Smooth muscle cell (in vitro differentiated cells): ENCODE results near the gene ANXA8. TPM values are rescaled to one million over a fixed set of nuclear protein-coding genes. Genes with fewer than 3 reads are reported as not detected.
"Not testable (repeated sequence)": the region's sequence is repeated elsewhere in the genome, so short reads cannot be mapped to it uniquely, and the experiment has no call there.

Experiments used
- DNase-seq: peaks from one replicate; lab custom pipeline; 2025; ENCODE audit not compliant: unreplicated experiment; lab: John Stamatoyannopoulos, UW
- H2AFZ ChIP-seq: fragments of 200-600 bp; sonication (generic); 2 replicates; pipeline ENCODE4 v1.6.0; 2016; ENCODE audit warnings: antibody characterized with exemption, low read depth, mild to moderate bottlenecking
- H3F3A ChIP-seq: fragments of 200-600 bp; sonication (generic); 2 replicates; pipeline ENCODE4 v1.6.0; 2017; ENCODE audit warnings: antibody characterized with exemption, low read depth
- H3K27ac ChIP-seq: fragments of 200-600 bp; sonication (generic); 2 replicates; pipeline ENCODE4 v1.5.1; 2016; ENCODE audit warnings: low read depth, mild to moderate bottlenecking
- H3K27me3 ChIP-seq: fragments of 200-600 bp; sonication (generic); 2 replicates; pipeline ENCODE4 v1.6.1; 2016; ENCODE audit warnings: low read depth, mild to moderate bottlenecking
- H3K36me3 ChIP-seq: fragments of 200-600 bp; sonication (generic); 2 replicates; pipeline ENCODE4 v1.5.1; 2016; ENCODE audit warnings: low read depth
- H3K4me1 ChIP-seq: fragments of 200-600 bp; sonication (generic); 2 replicates; pipeline ENCODE4 v1.5.1; 2016; ENCODE audit warnings: low read depth
- H3K4me2 ChIP-seq: fragments of 200-600 bp; sonication (generic); 2 replicates; pipeline ENCODE4 v1.6.0; 2016; ENCODE audit warnings: mild to moderate bottlenecking
- H3K4me3 ChIP-seq: fragments of 200-600 bp; sonication (generic); 2 replicates; pipeline ENCODE4 v1.5.1; 2016; ENCODE audit warnings: mild to moderate bottlenecking
- H3K79me2 ChIP-seq: fragments of 200-600 bp; sonication (generic); 2 replicates; pipeline ENCODE4 v1.6.0; 2016; ENCODE audit warnings: low read depth, mild to moderate bottlenecking
- H3K9ac ChIP-seq: fragments of 200-600 bp; sonication (generic); 2 replicates; pipeline ENCODE4 v1.6.0; 2016; ENCODE audit warnings: low read depth
- H3K9me3 ChIP-seq: fragments of 200-600 bp; sonication (generic); replicated peaks from 2 replicates; pipeline ENCODE4 v1.5.1; 2016; ENCODE audit warnings: low read depth
- H4K20me1 ChIP-seq: fragments of 200-600 bp; sonication (generic); 2 replicates; pipeline ENCODE4 v1.6.0; 2016; ENCODE audit warnings: low read depth
- WGBS: methylation state at CpG from one replicate; pipeline ENCODE4 v1.1.7; 2016; ENCODE audit warnings: low lambda C conversion rate; 5-methylcytosine and 5-hydroxymethylcytosine counted together
- polyA plus RNA-seq: library from polyadenylated mRNA; unstranded; fragments of >200 nt; fragmentation: Nextera tagmentation; extraction: Ambion mirVana; gene quantifications from 2 replicates; pipeline ENCODE4 v1.2.1, GENCODE V29; 2016
- total RNA-seq: library from RNA; depleted of rRNA; stranded (reverse); fragments of >200 nt; gene quantifications from 2 replicates; pipeline ENCODE4 v1.2.3, GENCODE V29; 2014
- TF ChIP-seq, protein P1 (sequence below): fragments of 200-600 bp; sonication (generic); IDR thresholded peaks from 2 replicates; pipeline ENCODE4 v1.5.1; 2017; ENCODE audit warnings: borderline replicate concordance, mild to moderate bottlenecking, antibody characterized with exemption; ENCODE audit not compliant: insufficient read depth, poor library complexity, severe bottlenecking

The ANXA8 gene
- total and polyA plus RNA-seq, 2 experiments from 2014 or later, result 17.1 to 55.1 TPM

DNA sequence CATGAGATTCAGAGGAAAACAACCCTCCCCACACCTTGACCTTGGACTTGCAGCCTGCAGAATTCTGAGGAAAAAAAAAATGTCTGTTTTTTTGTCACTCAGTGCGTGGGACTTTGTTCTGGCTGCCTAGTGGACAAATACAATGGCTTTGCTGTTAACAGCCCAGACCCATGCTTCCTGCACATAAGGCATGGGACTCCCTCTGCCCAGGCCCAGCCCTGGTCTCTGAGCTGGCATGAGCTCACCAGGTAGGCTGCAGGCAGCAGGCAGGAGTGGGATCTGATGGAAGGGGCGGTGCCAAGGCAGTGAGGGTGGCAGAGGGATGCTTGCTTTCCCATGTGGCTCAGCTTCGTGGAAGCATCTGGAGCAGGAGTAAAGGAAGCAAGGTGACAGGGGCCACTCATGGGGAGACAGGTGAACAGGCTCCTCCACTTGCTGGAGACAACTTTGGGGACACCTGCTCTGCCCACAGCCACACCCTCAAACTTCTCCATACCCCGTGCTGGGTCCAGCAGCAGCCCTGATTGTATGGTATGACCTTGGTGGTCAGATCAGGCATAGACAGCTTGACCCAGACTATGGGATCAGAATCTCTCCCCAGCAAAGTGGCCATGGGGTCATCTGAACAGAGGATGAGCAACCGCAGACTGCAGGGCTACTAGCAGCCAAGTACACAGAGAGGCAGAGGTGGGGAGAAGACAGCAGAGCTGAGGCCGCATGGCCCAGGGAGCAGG lies 27.0 kb downstream of the ANXA8 start:
- no peak overlapping the region for H3K4me3 ChIP-seq
- H3F3A ChIP-seq, result no peaks in the 10 kb centered on the region
- WGBS, result 96% methylated on average over 6 of the region's 6 CpGs
- H2AFZ ChIP-seq, result no peak overlapping the region
- no peaks in the 10 kb centered on the region for H3K9me3 ChIP-seq
- H3K4me1 ChIP-seq, result no peaks in the 10 kb centered on the region
- H3K4me2 ChIP-seq, result no peak overlapping the region
- no peak overlapping the region for H3K9ac ChIP-seq
- H3K27me3 ChIP-seq, result no peaks in the 10 kb centered on the region
- H3K36me3 ChIP-seq, result no peaks in the 10 kb centered on the region
- no peaks in the 10 kb centered on the region for H4K20me1 ChIP-seq
- DNase-seq, result no peak
- no peak overlapping the region for H3K27ac ChIP-seq
- H3K79me2 ChIP-seq, result no peaks in the 10 kb centered on the region
- TF ChIP-seq, protein P1, sequence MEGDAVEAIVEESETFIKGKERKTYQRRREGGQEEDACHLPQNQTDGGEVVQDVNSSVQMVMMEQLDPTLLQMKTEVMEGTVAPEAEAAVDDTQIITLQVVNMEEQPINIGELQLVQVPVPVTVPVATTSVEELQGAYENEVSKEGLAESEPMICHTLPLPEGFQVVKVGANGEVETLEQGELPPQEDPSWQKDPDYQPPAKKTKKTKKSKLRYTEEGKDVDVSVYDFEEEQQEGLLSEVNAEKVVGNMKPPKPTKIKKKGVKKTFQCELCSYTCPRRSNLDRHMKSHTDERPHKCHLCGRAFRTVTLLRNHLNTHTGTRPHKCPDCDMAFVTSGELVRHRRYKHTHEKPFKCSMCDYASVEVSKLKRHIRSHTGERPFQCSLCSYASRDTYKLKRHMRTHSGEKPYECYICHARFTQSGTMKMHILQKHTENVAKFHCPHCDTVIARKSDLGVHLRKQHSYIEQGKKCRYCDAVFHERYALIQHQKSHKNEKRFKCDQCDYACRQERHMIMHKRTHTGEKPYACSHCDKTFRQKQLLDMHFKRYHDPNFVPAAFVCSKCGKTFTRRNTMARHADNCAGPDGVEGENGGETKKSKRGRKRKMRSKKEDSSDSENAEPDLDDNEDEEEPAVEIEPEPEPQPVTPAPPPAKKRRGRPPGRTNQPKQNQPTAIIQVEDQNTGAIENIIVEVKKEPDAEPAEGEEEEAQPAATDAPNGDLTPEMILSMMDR, result no peak

DNA sequence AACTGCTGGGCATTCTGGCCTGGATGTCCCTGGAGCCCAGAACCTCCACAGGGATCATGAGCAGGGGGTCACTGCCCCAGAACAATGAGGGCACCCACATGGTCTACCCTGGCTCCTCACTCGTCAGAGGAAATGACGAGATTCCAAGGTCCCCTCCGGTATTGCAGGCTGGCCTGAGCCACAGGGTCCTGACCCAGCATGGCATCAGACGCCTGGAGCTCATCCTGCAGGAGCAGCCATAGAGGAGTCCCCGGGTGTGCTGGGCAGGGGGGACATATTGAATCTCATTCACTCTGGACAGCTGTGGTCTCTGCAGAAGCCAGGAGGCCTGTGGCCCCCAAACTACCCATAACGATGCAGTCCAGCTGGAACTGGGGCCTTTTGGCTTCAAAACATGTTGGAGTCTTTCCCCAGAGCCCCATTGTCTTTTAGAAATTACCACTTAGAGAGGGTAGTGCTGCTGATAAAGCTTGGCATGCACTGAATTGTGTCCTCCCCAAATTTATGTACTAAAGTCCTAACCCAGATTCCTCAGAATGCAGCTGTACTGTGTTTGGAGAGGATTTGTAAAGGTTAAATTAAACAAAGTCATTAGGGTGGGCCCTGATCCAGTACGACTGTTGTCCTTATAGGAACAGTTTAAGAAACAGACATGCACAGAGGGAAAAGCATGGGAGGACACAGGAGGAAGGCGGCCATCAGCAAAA lies 27.7 kb downstream of the ANXA8 start:
- no peak overlapping the region for H3K9ac ChIP-seq
- H3K4me3 ChIP-seq, result no peak overlapping the region
- no peak overlapping the region for H3K27ac ChIP-seq
- H3K27me3 ChIP-seq, result no peaks in the 10 kb centered on the region
- DNase-seq, result no peak
- no peak overlapping the region for H2AFZ ChIP-seq
- no peaks in the 10 kb centered on the region for H3K9me3 ChIP-seq
- 93% methylated on average over 8 of the region's 8 CpGs for WGBS
- no peaks in the 10 kb centered on the region for H4K20me1 ChIP-seq
- TF ChIP-seq, protein P1, result no peak
- no peaks in the 10 kb centered on the region for H3K4me1 ChIP-seq
- H3K79me2 ChIP-seq, result no peaks in the 10 kb centered on the region
- no peaks in the 10 kb centered on the region for H3K36me3 ChIP-seq
- H3F3A ChIP-seq, result no peaks in the 10 kb centered on the region
- H3K4me2 ChIP-seq, result no peak overlapping the region

DNA sequence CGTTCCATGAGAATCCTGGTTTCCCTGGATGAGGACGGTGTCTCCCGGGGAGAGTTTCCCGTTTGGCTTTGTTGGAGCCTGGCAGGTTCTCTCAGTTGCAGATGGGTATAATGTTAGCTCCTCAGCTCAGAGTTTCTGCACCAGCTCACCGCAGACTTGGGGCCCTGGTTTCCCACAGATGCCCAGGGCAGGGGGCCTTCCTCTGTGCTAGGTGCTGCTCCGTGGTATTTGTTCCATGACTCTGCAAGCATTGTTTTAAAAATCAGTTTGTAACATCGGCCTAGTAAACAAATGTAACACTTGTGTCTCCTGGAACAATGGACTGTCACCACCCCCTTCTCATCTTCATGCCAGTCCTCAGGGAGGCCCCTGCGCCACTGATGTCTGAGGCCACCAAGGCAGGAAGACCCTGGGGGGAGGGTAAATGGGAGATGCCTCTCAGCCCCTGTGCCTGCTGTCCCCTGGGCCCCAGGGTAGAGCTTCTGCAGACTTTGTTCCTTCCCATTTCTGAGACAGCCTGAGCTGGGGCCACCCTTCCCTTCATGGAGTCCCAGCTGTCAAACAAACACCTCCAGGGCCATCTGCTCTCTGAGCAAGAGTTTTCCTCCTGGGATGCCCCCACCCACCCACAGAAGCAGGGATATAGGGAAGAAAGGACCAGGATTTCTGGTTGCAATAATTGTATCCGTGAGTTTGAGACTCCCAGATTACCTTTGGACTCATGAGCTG lies 28.4 kb downstream of the ANXA8 start:
- WGBS, result 86% methylated on average over 9 of the region's 9 CpGs
- not testable (repeated sequence) for DNase-seq, H3K4me1 ChIP-seq, H4K20me1 ChIP-seq, H2AFZ ChIP-seq, H3F3A ChIP-seq, H3K4me3 ChIP-seq, H3K9me3 ChIP-seq, H3K9ac ChIP-seq, H3K36me3 ChIP-seq, H3K4me2 ChIP-seq, H3K27ac ChIP-seq, H3K27me3 ChIP-seq, H3K79me2 ChIP-seq

DNA sequence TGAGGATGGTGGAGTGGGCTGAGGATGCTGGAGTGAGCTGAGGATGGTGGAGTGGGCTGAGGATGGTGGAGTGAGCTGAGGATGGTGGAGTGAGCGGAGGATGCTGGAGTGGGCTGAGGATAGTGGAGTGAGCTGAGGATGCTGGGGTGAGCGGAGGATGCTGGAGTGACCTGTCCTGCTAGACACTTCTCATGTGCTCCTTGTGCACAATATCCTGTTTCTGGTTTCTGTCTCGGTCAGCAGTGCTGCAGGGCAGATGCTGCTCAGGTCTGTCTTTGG lies 29.2 kb downstream of the ANXA8 start:
- H2AFZ ChIP-seq, result no peak overlapping the region
- no peak overlapping the region for H3K9ac ChIP-seq
- no peaks in the 10 kb centered on the region for H3K79me2 ChIP-seq
- H4K20me1 ChIP-seq, result no peaks in the 10 kb centered on the region
- no peaks in the 10 kb centered on the region for H3K4me1 ChIP-seq
- H3K4me2 ChIP-seq, result no peak overlapping the region
- H3K27ac ChIP-seq, result no peak overlapping the region
- H3K4me3 ChIP-seq, result no peak overlapping the region
- no peak for DNase-seq
- no peaks in the 10 kb centered on the region for H3K36me3 ChIP-seq
- no peaks in the 10 kb centered on the region for H3K27me3 ChIP-seq
- H3F3A ChIP-seq, result no peaks in the 10 kb centered on the region
- WGBS, result 90% methylated on average over 3 of the region's 3 CpGs
- H3K9me3 ChIP-seq, result no peaks in the 10 kb centered on the region
- TF ChIP-seq, protein P1, result no peak
